HEK293 (cell line): Measurements from ENCODE around the gene AP2A1.
A peak's percentile ranks its signal among the peaks of the same experiment; 100 is the strongest.

Experiments used
- BCL11A ChIP-seq: fragments of 450-650 bp; formaldehyde crosslinking; IDR thresholded peaks from 2 replicates; pipeline ENCODE4 v1.5.1; 2016; ENCODE audit warnings: low read depth, missing biosample characterization, missing genetic modification characterization
- GLI2 ChIP-seq: fragments of 450-650 bp; formaldehyde crosslinking; IDR thresholded peaks from 2 replicates; pipeline ENCODE4; 2017; ENCODE audit warnings: missing biosample characterization, missing genetic modification characterization, low read depth, borderline replicate concordance
- GLIS1 ChIP-seq: fragments of 450-650 bp; formaldehyde crosslinking; IDR thresholded peaks from 2 replicates; pipeline ENCODE4 v1.5.1; 2016; ENCODE audit warnings: missing biosample characterization, missing genetic modification characterization
- PRDM2 ChIP-seq: fragments of 450-650 bp; formaldehyde crosslinking; IDR thresholded peaks from 2 replicates; pipeline ENCODE4 v1.5.1; 2016; ENCODE audit warnings: missing biosample characterization, missing genetic modification characterization, borderline replicate concordance
- ZBTB11 ChIP-seq: fragments of 450-650 bp; formaldehyde crosslinking; conservative IDR thresholded peaks from 2 replicates; pipeline ENCODE4 v1.5.1; 2016; ENCODE audit warnings: low read depth, missing biosample characterization, missing genetic modification characterization
- ZBTB20 ChIP-seq: fragments of 450-650 bp; formaldehyde crosslinking; IDR thresholded peaks from 2 replicates; pipeline ENCODE4 v1.5.1; 2016; ENCODE audit warnings: missing biosample characterization, missing genetic modification characterization
- ZBTB44 ChIP-seq: fragments of 450-650 bp; IDR thresholded peaks from 2 replicates; pipeline ENCODE4 v1.5.1; 2018; ENCODE audit warnings: missing biosample characterization, mild to moderate bottlenecking, missing genetic modification characterization
- ZNF221 ChIP-seq: fragments of 450-650 bp; formaldehyde crosslinking; IDR thresholded peaks from 2 replicates; pipeline ENCODE4 v1.5.1; 2017; ENCODE audit warnings: missing biosample characterization, missing genetic modification characterization, borderline replicate concordance
- ZNF311 ChIP-seq: fragments of 450-650 bp; formaldehyde crosslinking; IDR thresholded peaks from 2 replicates; pipeline ENCODE4 v1.5.1; 2017; ENCODE audit warnings: missing biosample characterization, missing genetic modification characterization, borderline replicate concordance
- ZNF362 ChIP-seq: fragments of 450-650 bp; formaldehyde crosslinking; IDR thresholded peaks from 2 replicates; pipeline ENCODE4 v1.5.1; 2016; ENCODE audit warnings: missing biosample characterization, missing genetic modification characterization
- ZNF423 ChIP-seq: fragments of 450-650 bp; formaldehyde crosslinking; IDR thresholded peaks from 2 replicates; pipeline ENCODE4 v1.5.1; 2016; ENCODE audit warnings: missing biosample characterization, missing genetic modification characterization
- ZNF488 ChIP-seq: fragments of 450-650 bp; formaldehyde crosslinking; IDR thresholded peaks from 2 replicates; pipeline ENCODE4 v1.5.1; 2016; ENCODE audit warnings: missing biosample characterization, missing genetic modification characterization
- ZNF521 ChIP-seq: fragments of 450-650 bp; formaldehyde crosslinking; IDR thresholded peaks from 2 replicates; pipeline ENCODE4 v1.5.1; 2017; ENCODE audit warnings: missing biosample characterization, mild to moderate bottlenecking, missing genetic modification characterization
- ZNF529 ChIP-seq: fragments of 450-650 bp; formaldehyde crosslinking; IDR thresholded peaks from 2 replicates; pipeline ENCODE4 v1.5.1; 2017; ENCODE audit warnings: missing genetic modification characterization, missing biosample characterization; ENCODE audit not compliant: insufficient replicate concordance
- ZNF561 ChIP-seq: fragments of 450-650 bp; IDR thresholded peaks from 2 replicates; pipeline ENCODE4 v1.5.1; 2018; ENCODE audit warnings: missing biosample characterization, missing genetic modification characterization, borderline replicate concordance
- ZNF571 ChIP-seq: fragments of 450-650 bp; formaldehyde crosslinking; IDR thresholded peaks from 2 replicates; pipeline ENCODE4 v1.5.0; 2017; ENCODE audit warnings: missing biosample characterization, missing genetic modification characterization
- ZNF580 ChIP-seq: fragments of 450-650 bp; formaldehyde crosslinking; IDR thresholded peaks from 2 replicates; pipeline ENCODE4 v1.5.1; 2016; ENCODE audit warnings: missing biosample characterization, missing genetic modification characterization
- ZNF677 ChIP-seq: fragments of 450-650 bp; IDR thresholded peaks from 2 replicates; pipeline ENCODE4 v1.5.0; 2018; ENCODE audit warnings: missing biosample characterization, mild to moderate bottlenecking, missing genetic modification characterization, moderate library complexity
- ZNF701 ChIP-seq: fragments of 450-650 bp; formaldehyde crosslinking; IDR thresholded peaks from 2 replicates; pipeline ENCODE4 v1.5.1; 2016; ENCODE audit warnings: missing biosample characterization, missing genetic modification characterization
- ZNF707 ChIP-seq: fragments of 450-650 bp; formaldehyde crosslinking; IDR thresholded peaks from 2 replicates; pipeline ENCODE4 v1.5.1; 2016; ENCODE audit warnings: missing biosample characterization, missing genetic modification characterization
- ZNF843 ChIP-seq: fragments of 450-650 bp; formaldehyde crosslinking; IDR thresholded peaks from 2 replicates; pipeline ENCODE4 v1.5.1; 2016; ENCODE audit warnings: missing biosample characterization, missing genetic modification characterization
- ZXDB ChIP-seq: fragments of 450-650 bp; formaldehyde crosslinking; IDR thresholded peaks from 2 replicates; pipeline ENCODE4 v1.5.1; 2016; ENCODE audit warnings: missing biosample characterization, missing genetic modification characterization

The AP2A1 gene

GRCh38 chr19:49812997-49813861, 46.4 kb downstream of the AP2A1 start, which contains the start of gene FUZ (continued):
- TF ChIP-seq ZBTB20 (tag by site-specific recombination) (peak; percentile 84), ZNF677 (tag by site-specific recombination) (no peak), ZNF701 (tag by site-specific recombination) (no peak), ZNF843 (no peak), ZNF221 (no peak), ZNF580 (tag by site-specific recombination) (peak; percentile 82), ZNF311 (tag by site-specific recombination) (no peak), ZNF561 (tag by site-specific recombination) (peak; percentile 68), ZNF362 (peak; percentile 98), ZNF571 (tag by site-specific recombination) (no peak), GLIS1 (tag by site-specific recombination) (peak; percentile 66), ZBTB11 (peak; percentile 91), ZBTB44 (0 out of 2 replicates have a peak, but pooled peaks have one; percentile 2), ZNF488 (tag by site-specific recombination) (no peak), ZNF521 (tag by site-specific recombination) (no peak), GLI2 (no peak), ZNF707 (tag by site-specific recombination) (no peak), ZNF529 (tag by site-specific recombination) (no peak), PRDM2 (tag by site-specific recombination) (no peak), ZXDB (peak; percentile 79), ZNF423 (tag by site-specific recombination) (no peak), BCL11A (tag by site-specific recombination) (no peak)
